H1 (cell line): ENCODE data around the gene PITPNC1. TPM values are rescaled to one million over a fixed set of nuclear protein-coding genes. Genes with fewer than 3 reads are reported as not detected.

ENCODE experiments used
- CTCF ChIA-PET: fragments of 300-600 bp; sonication (Branson Sonifier 250); formaldehyde crosslinking; loops from one replicate; lab custom pipeline; 2021; ENCODE audit not compliant: partially characterized antibody; lab: Charles Lee
- POLR2A ChIA-PET: fragments of 300-600 bp; sonication (Branson Sonifier 250); formaldehyde crosslinking; loops from one replicate; lab custom pipeline; 2021; ENCODE audit warnings: inconsistent platforms; ENCODE audit not compliant: partially characterized antibody; lab: Charles Lee
- DNase-seq, 2 experiments: peaks; one replicate each; pipeline versions ENCODE4 v3.0.0 to v3.0.0-alpha.2; 2010 to 2022; ENCODE audit warnings: low spot score in 2 of 2, low read depth in 1 of 2, mixed read lengths in 1 of 2
- FAIRE-seq: peaks from 2 replicates; lab custom pipeline; 2011; peaks lifted over from hg19 to GRCh38; lab: Jason Lieb, UNC
- H2AFZ ChIP-seq: 2 replicates; pipeline ENCODE4 v1.8.1; 2012; ENCODE audit warnings: low read length, inconsistent platforms
- H2AK5ac ChIP-seq: 2 replicates; pipeline ENCODE4 v1.6.1; 2013; ENCODE audit warnings: low read depth, low read length
- H2BK120ac ChIP-seq: replicated peaks from 2 replicates; pipeline ENCODE3; 2013; ENCODE audit warnings: low read depth, low read length, inconsistent platforms
- H2BK12ac ChIP-seq: 2 replicates; pipeline ENCODE4 v1.6.1; 2013; ENCODE audit warnings: low read depth, low read length
- H2BK15ac ChIP-seq: 2 replicates; pipeline ENCODE4 v1.6.1; 2013; ENCODE audit warnings: low read length
- H2BK20ac ChIP-seq: 2 replicates; pipeline ENCODE4 v1.6.1; 2013; ENCODE audit warnings: low read length
- H2BK5ac ChIP-seq: 2 replicates; pipeline ENCODE4 v1.6.1; 2013; ENCODE audit warnings: low read depth, low read length
- H3K14ac ChIP-seq: 2 replicates; pipeline ENCODE4 v1.6.1; 2013; ENCODE audit warnings: inconsistent platforms; ENCODE audit not compliant: insufficient read length
- H3K18ac ChIP-seq: 2 replicates; pipeline ENCODE4 v1.6.1; 2013; ENCODE audit warnings: low read length; ENCODE audit errors: extremely low read depth
- H3K23ac ChIP-seq: 2 replicates; pipeline ENCODE4 v1.6.1; 2013; ENCODE audit warnings: inconsistent platforms; ENCODE audit not compliant: insufficient read length
- H3K23me2 ChIP-seq: 2 replicates; pipeline ENCODE4 v1.6.1; 2013; ENCODE audit warnings: low read depth, low read length
- H3K27ac ChIP-seq: 2 replicates; pipeline ENCODE4 v1.6.1; 2011; ENCODE audit warnings: low read depth, low read length, inconsistent platforms
- H3K27me3 ChIP-seq, 4 experiments: replicated peaks in 1 of 4; 1 replicate in 1 of 4; 2 replicates in 3 of 4; pipeline versions ENCODE4 v1.6.1 to v1.8.1; 2011 to 2013; ENCODE audit warnings: low read length in 3 of 4, mild to moderate bottlenecking in 3 of 4, inconsistent platforms in 2 of 4, mixed read lengths in 2 of 4, moderate library complexity in 1 of 4; ENCODE audit not compliant: control insufficient read depth in 3 of 4, insufficient read depth in 3 of 4; ENCODE audit errors: extremely low read depth in 1 of 4
- H3K36me3 ChIP-seq, 4 experiments: 2 replicates each; pipeline versions ENCODE4 v1.6.1 to v1.8.1; 2011 to 2013; ENCODE audit warnings: mild to moderate bottlenecking in 4 of 4, low read length in 3 of 4, moderate library complexity in 2 of 4, control low read depth in 1 of 4, inconsistent platforms in 1 of 4; ENCODE audit not compliant: insufficient read depth in 4 of 4, control insufficient read depth in 2 of 4
- H3K4ac ChIP-seq: replicated peaks from 2 replicates; pipeline ENCODE3; 2013; ENCODE audit warnings: low read length, low read depth, mixed read lengths, inconsistent platforms; ENCODE audit not compliant: insufficient read length
- H3K4me1 ChIP-seq, 4 experiments: replicated peaks in 1 of 4; 1 replicate in 1 of 4; 2 replicates in 3 of 4; pipeline versions ENCODE4 v1.6.1 to v1.8.1; 2011 to 2013; ENCODE audit warnings: low read length in 3 of 4, inconsistent platforms in 2 of 4, mixed read lengths in 1 of 4; ENCODE audit not compliant: insufficient read depth in 4 of 4, control insufficient read depth in 3 of 4
- H3K4me2 ChIP-seq, 2 experiments: 2 replicates each; pipeline versions ENCODE4 v1.6.1 to v1.8.1; 2011 to 2013; ENCODE audit warnings: low read depth in 2 of 2, low read length in 2 of 2, control low read depth in 1 of 2, inconsistent platforms in 1 of 2, mild to moderate bottlenecking in 1 of 2; ENCODE audit not compliant: insufficient read depth in 1 of 2
- H3K4me3 ChIP-seq, 4 experiments: fragments of 200-600, 300-600 bp in 1 of 4; sonication (generic), shearing (Covaris generic), sonication (Bioruptor Twin) in 1 of 4; 2 replicates each; pipeline versions ENCODE4 v1.5.1 to v1.8.1; 2011 to 2016; ENCODE audit warnings: low read length in 4 of 4, low read depth in 3 of 4, control low read depth in 2 of 4, inconsistent platforms in 2 of 4, mild to moderate bottlenecking in 2 of 4, mixed read lengths in 1 of 4, moderate library complexity in 1 of 4; ENCODE audit not compliant: insufficient read depth in 2 of 4; ENCODE audit errors: extremely low read depth in 1 of 4
- H3K56ac ChIP-seq: replicated peaks from 2 replicates; pipeline ENCODE3; 2013; ENCODE audit warnings: low read depth, mild to moderate bottlenecking, mixed read lengths, low read length, inconsistent platforms; ENCODE audit not compliant: insufficient read length
- H3K79me1 ChIP-seq: 2 replicates; pipeline ENCODE4 v1.6.1; 2013; ENCODE audit warnings: low read depth, low read length, control low read depth
- H3K79me2 ChIP-seq, 2 experiments: 2 replicates each; pipeline versions ENCODE4 v1.6.1 to v1.8.1; 2012 to 2013; ENCODE audit warnings: low read length in 2 of 2, mild to moderate bottlenecking in 2 of 2, inconsistent platforms in 1 of 2; ENCODE audit not compliant: insufficient read depth in 2 of 2, control insufficient read depth in 1 of 2
- H3K9ac ChIP-seq, 4 experiments: replicated peaks in 1 of 4; 1 replicate in 1 of 4; 2 replicates in 3 of 4; pipeline versions ENCODE4 v1.6.1 to v1.8.1; 2011 to 2013; ENCODE audit warnings: low read depth in 3 of 4, low read length in 3 of 4, control low read depth in 2 of 4, mild to moderate bottlenecking in 2 of 4, moderate library complexity in 2 of 4, inconsistent platforms in 1 of 4; ENCODE audit errors: extremely low read depth in 1 of 4
- H3K9me3 ChIP-seq, 2 experiments: 2 replicates each; pipeline versions ENCODE4 v1.6.1 to v1.8.1; 2012 to 2013; ENCODE audit warnings: mild to moderate bottlenecking in 2 of 2, moderate library complexity in 2 of 2, control low read depth in 1 of 2, inconsistent platforms in 1 of 2, low read depth in 1 of 2, low read length in 1 of 2, mixed read lengths in 1 of 2; ENCODE audit not compliant: insufficient read depth in 2 of 2
- H4K20me1 ChIP-seq, 2 experiments: replicated peaks in 1 of 2; 2 replicates each; pipeline versions ENCODE3 to v1.8.1; 2011 to 2013; ENCODE audit warnings: inconsistent platforms in 2 of 2, low read length in 2 of 2, mild to moderate bottlenecking in 1 of 2; ENCODE audit not compliant: insufficient read depth in 2 of 2, control insufficient read depth in 1 of 2
- H4K5ac ChIP-seq: 2 replicates; pipeline ENCODE4 v1.6.1; 2013; ENCODE audit warnings: low read length, low read depth, mixed read lengths, inconsistent platforms; ENCODE audit not compliant: insufficient read length
- H4K8ac ChIP-seq: 2 replicates; pipeline ENCODE4 v1.8.0; 2013; ENCODE audit warnings: mild to moderate bottlenecking, moderate library complexity, low read length, inconsistent platforms; ENCODE audit not compliant: insufficient read depth; ENCODE audit errors: extremely low read depth
- H4K91ac ChIP-seq: replicated peaks from 2 replicates; pipeline ENCODE3; 2013; ENCODE audit warnings: low read length, mixed read lengths, inconsistent platforms; ENCODE audit not compliant: insufficient read length
- CTBP2 ChIP-seq: IDR thresholded peaks from 2 replicates; pipeline ENCODE4 v1.7.0; 2011; ENCODE audit warnings: borderline replicate concordance, mild to moderate bottlenecking, moderate library complexity, mixed read lengths, low read length; ENCODE audit not compliant: insufficient read depth, insufficient read length
- EGR1 ChIP-seq: IDR thresholded peaks from 2 replicates; pipeline ENCODE4 v1.6.1; 2011; ENCODE audit warnings: low read depth, low read length, borderline replicate concordance
- GABPA ChIP-seq: IDR thresholded peaks from 2 replicates; pipeline ENCODE4 v1.6.1; 2011; ENCODE audit warnings: mild to moderate bottlenecking, low read length, moderate library complexity, borderline replicate concordance; ENCODE audit not compliant: insufficient read depth
- GTF2F1 ChIP-seq: IDR thresholded peaks from 2 replicates; pipeline ENCODE4 v1.6.1; 2012; ENCODE audit warnings: low read depth, low read length, improper control_type of control experiment, borderline replicate concordance
- KDM5A ChIP-seq: fragments of 200-600 bp; IDR thresholded peaks from 2 replicates; pipeline ENCODE4 v1.7.1; 2012; ENCODE audit warnings: mild to moderate bottlenecking, low read length, inconsistent platforms, mixed read lengths
- RFX5 ChIP-seq: IDR thresholded peaks from 2 replicates; pipeline ENCODE4 v1.6.1; 2011; ENCODE audit warnings: low read depth, low read length, improper control_type of control experiment, borderline replicate concordance
- SIN3A ChIP-seq, 2 experiments: IDR thresholded peaks in 1 of 2; conservative IDR thresholded peaks in 1 of 2; 2 replicates each; pipeline ENCODE4 v1.6.1; 2011 to 2012; ENCODE audit warnings: low read length in 2 of 2, improper control_type of control experiment in 1 of 2, low read depth in 1 of 2, mild to moderate bottlenecking in 1 of 2
- SP2 ChIP-seq: IDR thresholded peaks from 2 replicates; pipeline ENCODE4 v1.6.1; 2012; ENCODE audit warnings: mild to moderate bottlenecking, low read length, inconsistent platforms
- SP4 ChIP-seq: IDR thresholded peaks from 2 replicates; pipeline ENCODE4 v1.6.1; 2012; ENCODE audit warnings: low read length, inconsistent platforms
- SUZ12 ChIP-seq: fragments of 200-600 bp; sonication (generic); IDR thresholded peaks from 2 replicates; pipeline ENCODE4 v1.6.1; 2012; ENCODE audit warnings: mild to moderate bottlenecking, inconsistent platforms, low read length, moderate library complexity, mixed read lengths
- ZNF274 ChIP-seq: IDR thresholded peaks from 2 replicates; pipeline ENCODE4 v1.7.0; 2012; ENCODE audit warnings: low read length, borderline replicate concordance; ENCODE audit errors: extremely low read depth
- WGBS, 2 experiments: shearing (Covaris generic) in 1 of 2; methylation state at CpG; one replicate each; pipeline versions ENCODE4 v1.1.6 to v1.1.7; 2013 to 2015; ENCODE audit warnings: low lambda C conversion rate in 2 of 2, mixed read lengths in 2 of 2, inconsistent platforms in 1 of 2, low coverage in 1 of 2, missing lambda C conversion rate in 1 of 2; ENCODE audit not compliant: insufficient replicate concordance in 2 of 2, insufficient coverage in 1 of 2, insufficient read length in 1 of 2; ENCODE audit errors: extremely low coverage in 1 of 2, missing lambda C conversion rate in 1 of 2; 5-methylcytosine and 5-hydroxymethylcytosine counted together
- polyA plus RNA-seq, 7 experiments: library from polyadenylated mRNA; depleted of rRNA in 3 of 7; stranded (reverse) in 5 of 7; unstranded in 2 of 7; fragments of >200 nt in 5 of 7; fragments of 200-250 nt in 2 of 7; gene quantifications; 1 replicate in 5 of 7; 2 replicates in 1 of 7; 4 replicates in 1 of 7; pipeline versions ENCODE4 v1.2.1 to v1.2.3, GENCODE V29; 2011 to 2013; ENCODE audit warnings: missing spikeins in 2 of 7, mixed read lengths in 2 of 7
- total RNA-seq: library from RNA; stranded (reverse); fragmentation: NEBNext Ultra II Directional; extraction: Animal tissue kit (Norgen Biotek cat#: 25700); gene quantifications from 2 replicates; pipeline ENCODE4 v1.2.1, GENCODE V29; 2021

PITPNC1 gene
- total and polyA plus RNA-seq, 2 of the 8 experiments (the other 6 are each of a cell fraction or from before 2014, with no cell fraction given): 17.6 to 54.7 TPM

GRCh38 chr17:67364847-67365737 lies 12.0 kb upstream of the PITPNC1 start:
- Histone ChIP-seq H3K18ac (no peak overlapping the region), H3K9me3 (no peaks in the 10 kb centered on the region), H2BK12ac (no peak overlapping the region), H3K4me2 (peak overlapping the region; percentile 79 to 98), H2BK20ac (no peak overlapping the region), H4K91ac (no peak overlapping the region), H3K23me2 (peaks cover 6% of the 10 kb centered on the region; the same call in 1 of the 2 replicates), H3K36me3 (peaks cover 0 to 6% (median 0%) of the 10 kb centered on the region in 4 experiments; a peak in 2 of 8 replicates), H2BK5ac (peak overlapping the region; percentile 96), H3K79me1 (no peaks in the 10 kb centered on the region), H2AK5ac (no peak overlapping the region; the same call in 1 of the 2 replicates), H2AFZ (no peak overlapping the region), H3K14ac (no peak overlapping the region), H3K23ac (no peak overlapping the region), H3K4ac (no peak overlapping the region), H3K4me3 (peak overlapping the region; percentile 86 to 99 (median 98)), H2BK15ac (no peak overlapping the region), H4K8ac (no peak overlapping the region), H3K27me3 (no peaks in the 10 kb centered on the region), H2BK120ac (no peak overlapping the region), H4K5ac (no peak overlapping the region), H3K79me2 (peaks cover 40 to 62% of the 10 kb centered on the region in 2 experiments), H3K27ac (no peak overlapping the region), H3K4me1 (peaks cover 0 to 5% (median 4%) of the 10 kb centered on the region in 4 experiments; a peak in 4 of 7 replicates), H3K9ac (peak overlapping the region; percentile 77 to 97 (median 94); a peak in 5 of 7 replicates), H3K56ac (no peak overlapping the region), H4K20me1 (peaks cover 2 to 9% of the 10 kb centered on the region in 2 experiments)
- FAIRE-seq (no peak), DNase-seq (peak in 1 of 2 experiments; percentile 19)
- ChIA-PET CTCF (interaction anchor here (0.6 to 1.4 kb wide), 8 partner anchors 10 to 325 kb away, joined by 3 to 4 read pairs (median 3); no protein-coding TSS in a partner anchor), POLR2A (interaction anchor here (0.6 to 3.9 kb wide), 12 partner anchors 9 to 1009 kb away, joined by 3 to 17 read pairs (median 4); no protein-coding TSS in a partner anchor)
- WGBS, 2 experiments: 84% methylated on average over 26 of the region's 26 CpGs; no CpG with 5 or more reads in 1 of the 2 experiments
- TF ChIP-seq SP2 (no peak), GTF2F1 (no peak), RFX5 (no peak), SP4 (no peak), SIN3A (conservative IDR thresholded peaks at IDR 0.05 in 1 of 2, IDR thresholded peaks at IDR 0.05 in 1 of 2; ENCODE audit: low read depth in 1 of 2, low read length in 2 of 2) (no peak), KDM5A (no peak), SUZ12 (no peak), GABPA (no peak), EGR1 (no peak), CTBP2 (no peak), ZNF274 (no peak)
